Neural cell (in vitro differentiated cells): ENCODE results near the gene TCF20. TPM values are rescaled to one million over a fixed set of nuclear protein-coding genes. Genes with fewer than 3 reads are reported as not detected.

Experiments
- H2AFZ ChIP-seq: fragments of 200-600, 300-800 bp; sonication (generic), shearing (Covaris generic); 2 replicates; pipeline ENCODE4 v1.6.0; 2014; ENCODE audit warnings: low read depth, mild to moderate bottlenecking, antibody characterized with exemption, low read length, moderate library complexity
- H3F3A ChIP-seq: fragments of 200-600 bp; shearing (Covaris generic); 2 replicates; pipeline ENCODE4 v1.6.1; 2016; ENCODE audit warnings: mild to moderate bottlenecking, moderate library complexity, mixed read lengths, antibody characterized with exemption, low read length; ENCODE audit not compliant: insufficient read depth, poor library complexity, severe bottlenecking
- H3K27ac ChIP-seq: fragments of 200-600, 300-800 bp; sonication (generic), shearing (Covaris generic); 2 replicates; pipeline ENCODE4 v1.5.1; 2014; ENCODE audit warnings: mild to moderate bottlenecking, low read length, moderate library complexity
- H3K27me3 ChIP-seq: fragments of 300-800, 200-600 bp; sonication (generic), shearing (Covaris generic); 2 replicates; pipeline ENCODE4 v1.6.0; 2014; ENCODE audit warnings: mild to moderate bottlenecking, low read depth, low read length, moderate library complexity; ENCODE audit not compliant: insufficient read depth
- H3K36me3 ChIP-seq: fragments of 300-800, 200-600 bp; sonication (generic), shearing (Covaris generic); 2 replicates; pipeline ENCODE4 v1.5.1; 2014; ENCODE audit warnings: mild to moderate bottlenecking, antibody characterized with exemption, low read length, moderate library complexity; ENCODE audit not compliant: insufficient read depth
- H3K4me2 ChIP-seq: fragments of 300-800, 200-600 bp; sonication (generic), shearing (Covaris generic); 2 replicates; pipeline ENCODE4 v1.6.0; 2014; ENCODE audit warnings: mild to moderate bottlenecking, low read length
- H3K4me3 ChIP-seq: fragments of 300-800, 200-600 bp; sonication (generic), shearing (Covaris generic); 2 replicates; pipeline ENCODE4 v1.5.1; 2014; ENCODE audit warnings: mild to moderate bottlenecking, low read length, moderate library complexity
- H3K79me2 ChIP-seq: fragments of 200-600 bp; shearing (Covaris generic); replicated peaks from 2 replicates; pipeline ENCODE4 v1.6.0; 2014; ENCODE audit warnings: mild to moderate bottlenecking, low read length, moderate library complexity; ENCODE audit not compliant: insufficient read depth
- H3K9ac ChIP-seq: fragments of 300-800, 200-600 bp; sonication (generic), shearing (Covaris generic); 2 replicates; pipeline ENCODE4 v1.6.1; 2016; ENCODE audit warnings: mild to moderate bottlenecking, low read length, mixed read lengths
- H3K9me2 ChIP-seq: fragments of 200-600 bp; shearing (Covaris generic); 2 replicates; pipeline ENCODE4 v1.6.1; 2016; ENCODE audit warnings: mild to moderate bottlenecking, low read length, mixed read lengths; ENCODE audit not compliant: insufficient read depth
- H3K9me3 ChIP-seq: fragments of 200-600, 300-800 bp; sonication (generic), shearing (Covaris generic); 2 replicates; pipeline ENCODE4 v1.6.1; 2016; ENCODE audit warnings: mild to moderate bottlenecking, mixed run types, low read length, moderate library complexity, mixed read lengths
- H4K20me1 ChIP-seq: fragments of 200-600 bp; shearing (Covaris generic); 2 replicates; pipeline ENCODE4 v1.6.1; 2016; ENCODE audit warnings: mild to moderate bottlenecking, mixed run types; ENCODE audit not compliant: insufficient read depth
- CTCF ChIP-seq: fragments of 450-650 bp; IDR thresholded peaks from 2 replicates; pipeline ENCODE4 v1.5.1; 2014; ENCODE audit warnings: antibody characterized with exemption, mild to moderate bottlenecking, moderate library complexity; ENCODE audit not compliant: poor library complexity, severe bottlenecking
- EP300 ChIP-seq: fragments of 450-650 bp; conservative IDR thresholded peaks from 2 replicates; pipeline ENCODE4 v1.6.1; 2014; ENCODE audit warnings: antibody characterized with exemption, mild to moderate bottlenecking, moderate library complexity; ENCODE audit not compliant: poor library complexity, severe bottlenecking
- EZH2 ChIP-seq: fragments of 200-600, 300-800 bp; shearing (Covaris generic), sonication (generic); IDR thresholded peaks from 2 replicates; pipeline ENCODE4 v1.6.1; 2014; ENCODE audit warnings: antibody characterized with exemption, low read length, borderline replicate concordance, mild to moderate bottlenecking; ENCODE audit not compliant: insufficient read depth, poor library complexity, severe bottlenecking
- MXI1 ChIP-seq: fragments of 450-650 bp; conservative IDR thresholded peaks from 2 replicates; pipeline ENCODE4 v1.6.1; 2014; ENCODE audit warnings: antibody characterized with exemption, mild to moderate bottlenecking; ENCODE audit not compliant: poor library complexity, severe bottlenecking
- POLR2AphosphoS5 ChIP-seq: IDR thresholded peaks from 2 replicates; pipeline ENCODE4 v1.6.1; 2012
- RAD21 ChIP-seq: fragments of 450-650 bp; conservative IDR thresholded peaks from 2 replicates; pipeline ENCODE4 v1.6.1; 2014; ENCODE audit warnings: antibody characterized with exemption, mild to moderate bottlenecking, moderate library complexity
- REST ChIP-seq: IDR thresholded peaks from 2 replicates; pipeline ENCODE4 v1.6.1; 2012; ENCODE audit warnings: borderline replicate concordance
- SMC3 ChIP-seq: fragments of 450-650 bp; conservative IDR thresholded peaks from 2 replicates; pipeline ENCODE4 v1.6.1; 2014; ENCODE audit warnings: antibody characterized with exemption, mild to moderate bottlenecking, moderate library complexity; ENCODE audit not compliant: poor library complexity
- TAF1 ChIP-seq: IDR thresholded peaks from 2 replicates; pipeline ENCODE4 v1.6.1; 2012; ENCODE audit warnings: low read depth
- polyA plus RNA-seq: library from polyadenylated mRNA; depleted of rRNA; stranded (reverse); fragments of >200 nt; gene quantifications from 2 replicates; pipeline ENCODE4 v1.2.3, GENCODE V29; 2014

TCF20 gene
- polyA plus RNA-seq, 1 donor from 2014 or later: 21.9 TPM

- H4K20me1 ChIP-seq: no peaks in the 10 kb centered on the region
- H3K36me3 ChIP-seq: no peaks in the 10 kb centered on the region
- H3K27me3 ChIP-seq: no peaks in the 10 kb centered on the region
- peaks cover 16% of the 10 kb centered on the region for H3K79me2 ChIP-seq
- no peak overlapping the region for H3K27ac ChIP-seq
- TF ChIP-seq TAF1 (no peak), EZH2 (no peak), EP300 (no peak), REST (peak; percentile 72), SMC3 (peak; percentile 48), MXI1 (no peak), RAD21 (peak; percentile 52), CTCF (peak; percentile 46), POLR2AphosphoS5 (no peak)
- no peaks in the 10 kb centered on the region for H3K9me3 ChIP-seq
- H2AFZ ChIP-seq: no peak overlapping the region
- H3K4me3 ChIP-seq: no peak overlapping the region
- no peaks in the 10 kb centered on the region for H3F3A ChIP-seq
- no peak overlapping the region for H3K4me2 ChIP-seq
- no peak overlapping the region for H3K9ac ChIP-seq
- no peaks in the 10 kb centered on the region for H3K9me2 ChIP-seq
Observed at GRCh38 chr22:42313804-42314581, 43.5 kb upstream of the TCF20 start.

- Histone ChIP-seq H3K9me2 (no peaks in the 10 kb centered on the region), H2AFZ (no peak overlapping the region), H3K4me2 (no peak overlapping the region), H3K36me3 (no peaks in the 10 kb centered on the region), H3K9me3 (no peaks in the 10 kb centered on the region), H3F3A (no peaks in the 10 kb centered on the region), H3K79me2 (peaks cover 12% of the 10 kb centered on the region), H3K27me3 (no peaks in the 10 kb centered on the region), H3K9ac (no peak overlapping the region), H3K27ac (no peak overlapping the region), H3K4me3 (no peak overlapping the region), H4K20me1 (no peaks in the 10 kb centered on the region)
- TF ChIP-seq TAF1 (no peak), EZH2 (no peak), POLR2AphosphoS5 (no peak), MXI1 (no peak), EP300 (no peak), REST (no peak), SMC3 (no peak), RAD21 (no peak)
Observed at GRCh38 chr22:42313204-42313603, 42.8 kb upstream of the TCF20 start.
